H1 (cell line): Measurements from ENCODE around the gene PRX. TPM values are rescaled to one million over a fixed set of nuclear protein-coding genes. Genes with fewer than 3 reads are reported as not detected.

Experiments
- BACH1 ChIP-seq: IDR thresholded peaks from 2 replicates; pipeline ENCODE4 v1.6.1; 2012; ENCODE audit warnings: low read length, improper control_type of control experiment
- BRCA1 ChIP-seq: IDR thresholded peaks from 2 replicates; pipeline ENCODE4 v1.6.1; 2012; ENCODE audit warnings: low read depth, low read length, improper control_type of control experiment
- CBX5 ChIP-seq: fragments of 300-800, 300-1000 bp; sonication (generic); IDR thresholded peaks from 2 replicates; pipeline ENCODE4 v1.7.1; 2016; ENCODE audit warnings: antibody characterized with exemption, low read length, low read depth
- CBX8 ChIP-seq: fragments of 300-800, 300-1000 bp; sonication (generic); IDR thresholded peaks from 2 replicates; pipeline ENCODE4 v1.7.1; 2016; ENCODE audit warnings: low read depth, low read length, borderline replicate concordance
- CHD2 ChIP-seq: IDR thresholded peaks from 2 replicates; pipeline ENCODE4 v1.6.1; 2012; ENCODE audit warnings: low read length, improper control_type of control experiment
- CREB1 ChIP-seq: IDR thresholded peaks from 2 replicates; pipeline ENCODE4 v1.6.1; 2012; ENCODE audit warnings: inconsistent platforms
- CTCF ChIP-seq, 3 experiments: IDR thresholded peaks; 1 replicate in 2 of 3; 2 replicates in 1 of 3; pipeline versions ENCODE4 v1.5.1 to v1.6.1; 2011; ENCODE audit warnings: low read length in 3 of 3, mild to moderate bottlenecking in 3 of 3, inconsistent platforms in 2 of 3, low read depth in 1 of 3, moderate library complexity in 1 of 3; ENCODE audit not compliant: insufficient read depth in 1 of 3; ENCODE audit errors: control extremely low read depth in 1 of 3
- FOSL1 ChIP-seq: IDR thresholded peaks from 2 replicates; pipeline ENCODE4 v1.6.1; 2011; ENCODE audit warnings: mild to moderate bottlenecking, low read depth, low read length, moderate library complexity; ENCODE audit not compliant: insufficient read depth
- GTF2F1 ChIP-seq: IDR thresholded peaks from 2 replicates; pipeline ENCODE4 v1.6.1; 2012; ENCODE audit warnings: low read depth, low read length, improper control_type of control experiment, borderline replicate concordance
- KDM5A ChIP-seq: fragments of 200-600 bp; IDR thresholded peaks from 2 replicates; pipeline ENCODE4 v1.7.1; 2012; ENCODE audit warnings: mild to moderate bottlenecking, low read length, inconsistent platforms, mixed read lengths
- MAFK ChIP-seq: IDR thresholded peaks from 2 replicates; pipeline ENCODE4 v1.6.1; 2012; ENCODE audit warnings: low read depth, mild to moderate bottlenecking, improper control_type of control experiment, low read length
- NRF1 ChIP-seq: IDR thresholded peaks from 2 replicates; pipeline ENCODE4 v1.6.1; 2011; ENCODE audit warnings: mild to moderate bottlenecking, low read depth, low read length, improper control_type of control experiment
- PHF8 ChIP-seq: fragments of 200-600 bp; sonication (generic); conservative IDR thresholded peaks from 2 replicates; pipeline ENCODE4 v1.7.1; 2012; ENCODE audit warnings: low read depth, mild to moderate bottlenecking, inconsistent platforms, low read length, moderate library complexity
- POLR2AphosphoS5 ChIP-seq: IDR thresholded peaks from 2 replicates; pipeline ENCODE4 v1.6.1; 2011; ENCODE audit warnings: low read depth, low read length
- RBBP5 ChIP-seq: IDR thresholded peaks from 2 replicates; pipeline ENCODE4 v1.7.1; 2012; ENCODE audit warnings: low read depth, mild to moderate bottlenecking, inconsistent platforms, low read length, moderate library complexity, borderline replicate concordance
- SIX5 ChIP-seq: IDR thresholded peaks from 2 replicates; pipeline ENCODE4 v1.6.1; 2011; ENCODE audit warnings: mild to moderate bottlenecking, low read depth, low read length
- TBP ChIP-seq: IDR thresholded peaks from 2 replicates; pipeline ENCODE4 v1.6.1; 2011; ENCODE audit warnings: low read depth, low read length, improper control_type of control experiment
- TCF12 ChIP-seq: IDR thresholded peaks from 2 replicates; pipeline ENCODE4 v1.6.1; 2011; ENCODE audit warnings: low read depth, mild to moderate bottlenecking, low read length
- USF2 ChIP-seq: IDR thresholded peaks from 2 replicates; pipeline ENCODE4 v1.6.1; 2011; ENCODE audit warnings: low read length, improper control_type of control experiment
- ZNF274 ChIP-seq: IDR thresholded peaks from 2 replicates; pipeline ENCODE4 v1.7.0; 2012; ENCODE audit warnings: low read length, borderline replicate concordance; ENCODE audit errors: extremely low read depth
- polyA plus RNA-seq, 7 experiments: library from polyadenylated mRNA; depleted of rRNA in 3 of 7; stranded (reverse) in 5 of 7; unstranded in 2 of 7; fragments of >200 nt in 5 of 7; fragments of 200-250 nt in 2 of 7; gene quantifications; 1 replicate in 5 of 7; 2 replicates in 1 of 7; 4 replicates in 1 of 7; pipeline versions ENCODE4 v1.2.1 to v1.2.3, GENCODE V29; 2011 to 2013; ENCODE audit warnings: missing spikeins in 2 of 7, mixed read lengths in 2 of 7
- total RNA-seq: library from RNA; stranded (reverse); fragmentation: NEBNext Ultra II Directional; extraction: Animal tissue kit (Norgen Biotek cat#: 25700); gene quantifications from 2 replicates; pipeline ENCODE4 v1.2.1, GENCODE V29; 2021

The PRX gene
- total and polyA plus RNA-seq, 2 of the 8 experiments (the other 6 are each of a cell fraction or from before 2014, with no cell fraction given), result 2.8 to 5.8 TPM

- TF ChIP-seq PHF8 (peak; percentile 62), ZNF274 (no peak), FOSL1 (no peak), GTF2F1 (no peak), CHD2 (peak; percentile 78), CTCF (IDR thresholded peaks at IDR 0.05; ENCODE audit: control extremely low read depth in 1 of 3, insufficient read depth in 1 of 3, low read depth in 1 of 3, low read length in 3 of 3) (peak in 2 of 3 experiments; percentile 53 to 71; a peak in 2 of 4 replicates), POLR2AphosphoS5 (peak; percentile 87), NRF1 (peak; percentile 70), TCF12 (no peak), CBX8 (no peak), MAFK (no peak), TBP (peak; percentile 96), CBX5 (no peak), USF2 (no peak), BACH1 (0 out of 2 replicates have a peak, but pooled peaks have one; percentile 0), RBBP5 (no peak), SIX5 (no peak), KDM5A (peak; percentile 8; the same call in 1 of the 2 replicates), BRCA1 (0 out of 2 replicates have a peak, but pooled peaks have one; percentile 4), CREB1 (peak; percentile 58)
These were observed 12.5 kb upstream of the PRX start, which contains the start of gene SERTAD1 (continued) for GRCh38 chr19:40425450-40426287.
